Measurements from ENCODE around the gene IL4R.
"Not testable (repeated sequence)": the region's sequence is repeated elsewhere in the genome, so short reads cannot be mapped to it uniquely, and the experiment has no call there.

The IL4R gene

GRCh38 chr16:27385398-27385797, 71.6 kb downstream of the IL4R start:
- DNase-seq = no peak

GRCh38 chr16:27386674-27387073, 72.9 kb downstream of the IL4R start:
- no peak for DNase-seq

- no peak for DNase-seq
Measured at GRCh38 chr16:27387724-27388123, 74.0 kb downstream of the IL4R start.

GRCh38 chr16:27389272-27389961, 75.6 kb downstream of the IL4R start:
- DNase-seq = no peak

- DNase-seq = no peak
Measured at GRCh38 chr16:27390151-27390550, 76.4 kb downstream of the IL4R start.

- no peak for DNase-seq
Measured at GRCh38 chr16:27392671-27393070, 78.9 kb downstream of the IL4R start.

- DNase-seq = no peak
Measured at GRCh38 chr16:27394516-27394915, 80.7 kb downstream of the IL4R start.

GRCh38 chr16:27398341-27398893, 84.6 kb downstream of the IL4R start:
- DNase-seq = not testable (repeated sequence)

GRCh38 chr16:27398894-27399853, 85.4 kb downstream of the IL4R start:
- DNase-seq = no peak

GRCh38 chr16:27399969-27400368, 86.2 kb downstream of the IL4R start:
- no peak for DNase-seq

- no peak for DNase-seq
Measured at GRCh38 chr16:27400751-27401620, 87.2 kb downstream of the IL4R start.

- DNase-seq = peak; percentile 94
Measured at GRCh38 chr16:27401768-27402568, 88.2 kb downstream of the IL4R start, which contains the start of gene IL21R. Gene IL21R, plus strand, starts transcription at chr16:27402174. Its CDS starts 27,898 bp downstream, at chr16:27430072.

- no peak for DNase-seq
Measured at GRCh38 chr16:27402569-27402963, 88.8 kb downstream of the IL4R start.

- DNase-seq = peak; percentile 38
Measured at GRCh38 chr16:27402964-27403600, 89.3 kb downstream of the IL4R start.

GRCh38 chr16:27403601-27403992, 89.8 kb downstream of the IL4R start:
- DNase-seq = no peak

GRCh38 chr16:27404163-27404823, 90.5 kb downstream of the IL4R start:
- no peak for DNase-seq

GRCh38 chr16:27405546-27406451, 92.0 kb downstream of the IL4R start:
- DNase-seq = no peak

- no peak for DNase-seq
Measured at GRCh38 chr16:27406511-27407128, 92.8 kb downstream of the IL4R start.

- no peak for DNase-seq
Measured at GRCh38 chr16:27407133-27407532, 93.4 kb downstream of the IL4R start.

All from NK-92 treated with Interleukin-12 subunit alpha and Interleukin-12 subunit beta, amount 100 ng/mL, for 24 hours (cell line).